Neutrophil (primary cell): Measurements from ENCODE around the gene ARFGEF2.

ENCODE experiments used
- H3K27ac ChIP-seq: fragments of 200-600 bp; sonication (generic); 2 replicates; pipeline ENCODE4 v1.5.1; 2016; ENCODE audit warnings: mild to moderate bottlenecking, moderate library complexity
- H3K27me3 ChIP-seq: fragments of 200-600 bp; sonication (generic); 2 replicates; pipeline ENCODE4 v1.6.0; 2016; ENCODE audit warnings: mild to moderate bottlenecking
- H3K36me3 ChIP-seq: fragments of 200-600 bp; sonication (generic); 2 replicates; pipeline ENCODE4 v1.5.1; 2017
- H3K4me1 ChIP-seq, 2 experiments: fragments of 200-600 bp in 1 of 2; sonication (generic) in 1 of 2; 1 replicate in 1 of 2; 2 replicates in 1 of 2; pipeline versions ENCODE4 v1.5.1 to v1.6.1; 2013 to 2016; ENCODE audit warnings: low read depth in 1 of 2, low read length in 1 of 2, mild to moderate bottlenecking in 1 of 2, moderate library complexity in 1 of 2; ENCODE audit not compliant: control insufficient read depth in 1 of 2, insufficient read depth in 1 of 2
- H3K4me3 ChIP-seq, 2 experiments: fragments of 200-600 bp in 1 of 2; sonication (generic) in 1 of 2; 1 replicate in 1 of 2; 2 replicates in 1 of 2; pipeline ENCODE4 v1.5.1; 2013 to 2016; ENCODE audit warnings: low read depth in 1 of 2, low read length in 1 of 2, mild to moderate bottlenecking in 1 of 2, moderate library complexity in 1 of 2
- H3K9me3 ChIP-seq: fragments of 200-600 bp; sonication (generic); 2 replicates; pipeline ENCODE4 v1.5.1; 2016
- CTCF ChIP-seq: fragments of 200-600 bp; sonication (generic); IDR thresholded peaks from 2 replicates; pipeline ENCODE4 v1.5.1; 2016; ENCODE audit warnings: antibody characterized with exemption

Gene ARFGEF2

GRCh38 chr20:48924756-48925109, 3.2 kb downstream of the ARFGEF2 start:
- no peak overlapping the region for H3K4me3 ChIP-seq
- H3K27me3 ChIP-seq: no peaks in the 10 kb centered on the region
- no peak for TF ChIP-seq CTCF
- no peaks in the 10 kb centered on the region for H3K9me3 ChIP-seq
- H3K4me1 ChIP-seq: peaks cover 24 to 28% of the 10 kb centered on the region in 2 experiments
- no peak overlapping the region for H3K27ac ChIP-seq
- no peaks in the 10 kb centered on the region for H3K36me3 ChIP-seq

GRCh38 chr20:48926267-48926666, 4.8 kb downstream of the ARFGEF2 start:
- Histone ChIP-seq H3K36me3 (no peaks in the 10 kb centered on the region), H3K9me3 (no peaks in the 10 kb centered on the region), H3K27ac (no peak overlapping the region), H3K27me3 (no peaks in the 10 kb centered on the region), H3K4me3 (no peak overlapping the region), H3K4me1 (peaks cover 14 to 16% of the 10 kb centered on the region in 2 experiments)
- no peak for TF ChIP-seq CTCF

- Histone ChIP-seq H3K27me3 (no peaks in the 10 kb centered on the region), H3K27ac (no peak overlapping the region), H3K36me3 (no peaks in the 10 kb centered on the region), H3K9me3 (no peaks in the 10 kb centered on the region), H3K4me3 (no peak overlapping the region), H3K4me1 (peaks cover 13 to 16% of the 10 kb centered on the region in 2 experiments)
- no peak for TF ChIP-seq CTCF
Observed at GRCh38 chr20:48926821-48927220, 5.3 kb downstream of the ARFGEF2 start.

- Histone ChIP-seq H3K36me3 (no peaks in the 10 kb centered on the region), H3K4me3 (no peak overlapping the region), H3K9me3 (no peaks in the 10 kb centered on the region), H3K27ac (no peak overlapping the region), H3K4me1 (peaks cover 5 to 8% of the 10 kb centered on the region in 2 experiments), H3K27me3 (no peaks in the 10 kb centered on the region)
- no peak for TF ChIP-seq CTCF
Observed at GRCh38 chr20:48928832-48929725, 7.6 kb downstream of the ARFGEF2 start.

GRCh38 chr20:48930035-48930434, 8.5 kb downstream of the ARFGEF2 start:
- Histone ChIP-seq H3K4me3 (no peak overlapping the region), H3K36me3 (no peaks in the 10 kb centered on the region)
- no peak for TF ChIP-seq CTCF

More at GRCh38 chr20:48930035-48930434, 8.5 kb downstream of the ARFGEF2 start:
- Histone ChIP-seq H3K27me3 (no peaks in the 10 kb centered on the region), H3K9me3 (no peaks in the 10 kb centered on the region), H3K4me1 (peaks cover 0 to 13% of the 10 kb centered on the region in 2 experiments), H3K27ac (no peak overlapping the region)
